HG03196 (cell line): Measurements from ENCODE around the gene ALOX5AP.

Experiments
- ATAC-seq: cut with Tn5 transposase; IDR thresholded peaks from one replicate; pipeline ENCODE4 v1.9.1; 2021; ENCODE audit not compliant: unreplicated experiment

Gene ALOX5AP

GRCh38 chr13:30792285-30793000, 57.1 kb downstream of the ALOX5AP start:
- no peak for ATAC-seq

GRCh38 chr13:30796132-30796572, 60.8 kb downstream of the ALOX5AP start:
- no peak for ATAC-seq

- no peak for ATAC-seq
Measured at GRCh38 chr13:30796631-30797601, 61.6 kb downstream of the ALOX5AP start.

GRCh38 chr13:30797847-30798535, 62.6 kb downstream of the ALOX5AP start:
- no peak for ATAC-seq

- no peak for ATAC-seq
Measured at GRCh38 chr13:30798776-30799355, 63.5 kb downstream of the ALOX5AP start.

GRCh38 chr13:30799356-30799824, 64.0 kb downstream of the ALOX5AP start:
- no peak for ATAC-seq

GRCh38 chr13:30800107-30800506, 64.8 kb downstream of the ALOX5AP start:
- no peak for ATAC-seq

- no peak for ATAC-seq
Measured at GRCh38 chr13:30802501-30802900, 67.2 kb downstream of the ALOX5AP start.

GRCh38 chr13:30802953-30803478, 67.7 kb downstream of the ALOX5AP start:
- ATAC-seq: peak; percentile 87

GRCh38 chr13:30803749-30804148, 68.4 kb downstream of the ALOX5AP start:
- no peak for ATAC-seq

- ATAC-seq: no peak
Measured at GRCh38 chr13:30804474-30804873, 69.1 kb downstream of the ALOX5AP start.

- ATAC-seq: no peak
Measured at GRCh38 chr13:30805132-30805537, 69.8 kb downstream of the ALOX5AP start.

GRCh38 chr13:30805603-30806011, 70.3 kb downstream of the ALOX5AP start:
- ATAC-seq: no peak

GRCh38 chr13:30806784-30807183, 71.4 kb downstream of the ALOX5AP start:
- no peak for ATAC-seq

- ATAC-seq: no peak
Measured at GRCh38 chr13:30807392-30807791, 72.0 kb downstream of the ALOX5AP start.

GRCh38 chr13:30808600-30808999, 73.3 kb downstream of the ALOX5AP start:
- ATAC-seq: no peak

- ATAC-seq: no peak
Measured at GRCh38 chr13:30809787-30810186, 74.4 kb downstream of the ALOX5AP start.

GRCh38 chr13:30810261-30810701, 74.9 kb downstream of the ALOX5AP start:
- ATAC-seq: no peak

GRCh38 chr13:30810801-30811200, 75.5 kb downstream of the ALOX5AP start:
- ATAC-seq: no peak
